Activated CD8-positive, alpha-beta T cell treated with anti-CD3 and anti-CD28 coated beads for 36 hours (primary cell): ENCODE data around the gene ULBP2. TPM values are rescaled to one million over a fixed set of nuclear protein-coding genes. Genes with fewer than 3 reads are reported as not detected.
"Not testable (repeated sequence)": the region's sequence is repeated elsewhere in the genome, so short reads cannot be mapped to it uniquely, and the experiment has no call there.

ENCODE experiments used
- ATAC-seq: fragments of 200-7000 bp; cut with Tn5 transposase; one replicate; pipeline ENCODE4 v1.10.0; 2021; ENCODE audit warnings: mild to moderate bottlenecking, moderate library complexity
- CTCF ChIA-PET: fragments of 350-600 bp; sonication (Branson Sonifier 250); formaldehyde crosslinking; loops from one replicate; lab custom pipeline; 2021; ENCODE audit warnings: antibody characterized with exemption; lab: Charles Lee
- POLR2A ChIA-PET: fragments of 350-600 bp; sonication (Branson Sonifier 250); formaldehyde crosslinking; loops from one replicate; lab custom pipeline; 2021; ENCODE audit warnings: antibody characterized with exemption; lab: Charles Lee
- DNase-seq: peaks from one replicate; pipeline ENCODE4 v3.0.0-alpha.2; 2020
- H3K27ac Mint-ChIP-seq: one replicate; pipeline ENCODE4 v1.8.0; 2021; ENCODE audit warnings: mild to moderate bottlenecking, mixed read lengths
- H3K27me3 Mint-ChIP-seq: one replicate; pipeline ENCODE4 v1.8.0; 2021; ENCODE audit warnings: mixed read lengths
- H3K36me3 Mint-ChIP-seq: one replicate; pipeline ENCODE4 v1.8.0; 2021; ENCODE audit warnings: low read depth, mixed read lengths
- H3K4me1 Mint-ChIP-seq: one replicate; pipeline ENCODE4 v1.8.0; 2021; ENCODE audit warnings: low read depth, mixed read lengths
- H3K4me3 Mint-ChIP-seq: one replicate; pipeline ENCODE4 v1.8.0; 2021; ENCODE audit warnings: mild to moderate bottlenecking, moderate library complexity, mixed read lengths
- H3K9me3 Mint-ChIP-seq: one replicate; pipeline ENCODE4 v1.8.0; 2021; ENCODE audit warnings: mixed read lengths
- intact Hi-C: fragments of 100-400 bp; cut with micrococcal nuclease; formaldehyde crosslinking; loops from one replicate; pipeline ENCODE4 v1.10.0; 2022
- total RNA-seq, 2 experiments: library from RNA; stranded (reverse); gene quantifications; one replicate each; pipeline ENCODE4 v1.2.3, GENCODE V29; 2021
- TF ChIP-seq, protein P1 (sequence below): fragments of 200-600 bp; IDR thresholded peaks from one replicate; pipeline ENCODE4 v1.8.0; 2022; ENCODE audit warnings: antibody characterized with exemption, mild to moderate bottlenecking

Gene ULBP2
- total RNA-seq, 2 experiments from 2014 or later, result 0.38 to 0.67 TPM

DNA sequence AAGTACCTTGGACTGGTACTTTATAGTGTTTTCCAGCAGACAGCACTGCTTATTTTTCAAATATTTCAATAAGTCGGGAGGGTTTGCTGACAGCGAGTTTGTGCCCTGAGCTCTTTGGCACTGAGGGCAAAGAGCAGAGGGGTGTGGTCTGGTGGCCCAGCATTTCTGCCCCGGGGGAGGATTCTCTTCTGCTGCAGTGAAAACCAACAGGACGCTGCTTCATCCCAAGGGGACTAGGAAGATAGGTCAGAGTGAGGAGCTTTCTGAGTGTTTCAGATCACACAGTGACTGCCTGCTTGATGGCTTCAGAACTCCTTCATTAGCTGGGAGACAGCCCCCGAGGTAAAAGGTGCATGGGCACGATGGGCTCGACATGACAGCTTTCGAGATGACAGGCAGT lies 8.6 kb downstream of the ULBP2 start:
- ChIA-PET CTCF (interaction anchor here (0.9 kb wide), 1 partner anchor 67 kb away, joined by 3 read pairs; no protein-coding TSS in a partner anchor), POLR2A (no interaction called here)
- Mint-ChIP-seq H3K27me3 (peaks cover 49% of the 10 kb centered on the region), H3K27ac (no peak overlapping the region), H3K4me1 (peaks cover 10% of the 10 kb centered on the region), H3K9me3 (no peaks in the 10 kb centered on the region), H3K36me3 (no peaks in the 10 kb centered on the region), H3K4me3 (no peak overlapping the region)
- ATAC-seq (no peak), DNase-seq (no peak)
- intact Hi-C loops, result no loop called here
- TF ChIP-seq, protein P1, sequence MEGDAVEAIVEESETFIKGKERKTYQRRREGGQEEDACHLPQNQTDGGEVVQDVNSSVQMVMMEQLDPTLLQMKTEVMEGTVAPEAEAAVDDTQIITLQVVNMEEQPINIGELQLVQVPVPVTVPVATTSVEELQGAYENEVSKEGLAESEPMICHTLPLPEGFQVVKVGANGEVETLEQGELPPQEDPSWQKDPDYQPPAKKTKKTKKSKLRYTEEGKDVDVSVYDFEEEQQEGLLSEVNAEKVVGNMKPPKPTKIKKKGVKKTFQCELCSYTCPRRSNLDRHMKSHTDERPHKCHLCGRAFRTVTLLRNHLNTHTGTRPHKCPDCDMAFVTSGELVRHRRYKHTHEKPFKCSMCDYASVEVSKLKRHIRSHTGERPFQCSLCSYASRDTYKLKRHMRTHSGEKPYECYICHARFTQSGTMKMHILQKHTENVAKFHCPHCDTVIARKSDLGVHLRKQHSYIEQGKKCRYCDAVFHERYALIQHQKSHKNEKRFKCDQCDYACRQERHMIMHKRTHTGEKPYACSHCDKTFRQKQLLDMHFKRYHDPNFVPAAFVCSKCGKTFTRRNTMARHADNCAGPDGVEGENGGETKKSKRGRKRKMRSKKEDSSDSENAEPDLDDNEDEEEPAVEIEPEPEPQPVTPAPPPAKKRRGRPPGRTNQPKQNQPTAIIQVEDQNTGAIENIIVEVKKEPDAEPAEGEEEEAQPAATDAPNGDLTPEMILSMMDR, result no peak

DNA sequence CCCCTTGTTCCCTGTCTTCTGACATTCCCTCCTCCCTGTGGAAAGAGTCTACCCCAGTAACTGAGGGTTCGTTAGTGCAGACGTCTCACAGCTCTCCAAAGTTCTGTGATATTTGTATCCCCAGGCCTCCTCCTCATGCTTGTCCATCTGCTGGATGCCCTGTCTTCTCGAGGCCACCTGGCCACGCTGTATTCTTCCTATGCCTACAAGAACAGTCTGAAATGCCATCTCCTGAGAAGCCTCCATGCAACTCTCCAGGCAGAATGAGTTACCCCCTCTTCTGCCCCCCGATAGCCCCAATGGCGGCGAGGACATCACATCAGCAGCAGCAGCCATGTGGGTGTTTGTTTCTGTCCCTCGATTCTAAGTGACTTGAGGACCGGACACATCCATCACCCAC lies 9.3 kb downstream of the ULBP2 start:
- no peaks in the 10 kb centered on the region for H3K36me3 Mint-ChIP-seq
- TF ChIP-seq, protein P1, result no peak
- H3K4me1 Mint-ChIP-seq, result peaks cover 10% of the 10 kb centered on the region
- ATAC-seq, result no peak
- H3K27me3 Mint-ChIP-seq, result peaks cover 56% of the 10 kb centered on the region
- POLR2A ChIA-PET, result no interaction called here
- no peak for DNase-seq
- no peak overlapping the region for H3K4me3 Mint-ChIP-seq
- no peak overlapping the region for H3K27ac Mint-ChIP-seq
- H3K9me3 Mint-ChIP-seq, result no peaks in the 10 kb centered on the region
- intact Hi-C loops, result no loop called here
- CTCF ChIA-PET, result interaction anchor here (0.9 kb wide), 1 partner anchor 66 kb away, joined by 3 read pairs; no protein-coding TSS in a partner anchor

DNA sequence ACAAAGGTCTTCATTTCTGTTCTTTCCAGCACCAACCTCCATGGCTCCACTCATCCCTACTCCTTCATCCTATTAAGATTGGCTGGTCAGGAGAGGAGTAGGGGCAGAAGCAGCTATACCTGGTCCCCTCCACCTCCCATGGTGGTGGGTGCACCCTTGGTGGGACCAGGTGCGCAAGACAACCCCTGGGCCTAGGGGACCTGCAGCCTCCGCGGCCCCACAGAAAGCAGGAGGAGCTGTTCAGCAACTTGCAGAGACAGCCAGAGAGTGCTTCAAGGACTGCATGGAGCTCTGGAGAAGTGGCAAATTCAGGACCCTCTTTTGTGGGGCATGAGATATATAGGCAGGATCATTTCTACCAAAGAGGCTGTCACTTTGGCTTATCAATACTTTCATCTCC lies 9.8 kb downstream of the ULBP2 start:
- Mint-ChIP-seq H3K27me3 (peaks cover 59% of the 10 kb centered on the region), H3K36me3 (no peaks in the 10 kb centered on the region), H3K4me1 (peaks cover 10% of the 10 kb centered on the region), H3K4me3 (no peak overlapping the region), H3K9me3 (no peaks in the 10 kb centered on the region), H3K27ac (no peak overlapping the region)
- CTCF ChIA-PET, result interaction anchor here (1.4 to 2.3 kb wide), 2 partner anchors 65 to 119 kb away, joined by 4 to 10 read pairs; no protein-coding TSS in a partner anchor
- DNase-seq (no peak), ATAC-seq (no peak)
- TF ChIP-seq, protein P1, result no peak
- POLR2A ChIA-PET, result no interaction called here
- intact Hi-C loops, result no loop called here

DNA sequence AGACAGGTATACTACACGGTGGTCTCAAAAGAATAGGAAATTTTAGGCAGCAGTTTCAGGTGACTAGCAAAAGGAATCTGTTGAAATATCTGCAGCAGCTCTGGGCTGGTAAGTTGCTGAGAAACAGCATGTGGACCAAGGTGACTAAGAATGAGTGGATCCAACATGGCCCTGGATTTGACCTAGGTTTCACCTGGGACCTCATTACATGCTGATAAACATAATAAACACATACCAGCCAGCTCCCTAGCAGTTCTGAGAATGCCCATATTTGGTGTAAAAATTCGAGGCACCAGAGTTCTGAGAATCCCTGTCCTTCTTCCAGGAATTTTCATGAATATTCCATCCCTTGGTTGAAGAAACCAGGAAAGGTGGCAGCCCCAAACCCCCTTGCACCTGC lies 11.6 kb downstream of the ULBP2 start:
- ATAC-seq, POLR2A ChIA-PET, H3K36me3 Mint-ChIP-seq, DNase-seq, H3K27ac Mint-ChIP-seq, intact Hi-C loops, H3K4me3 Mint-ChIP-seq, H3K9me3 Mint-ChIP-seq: not testable (repeated sequence)
- Mint-ChIP-seq H3K27me3 (peaks cover 63% of the 10 kb centered on the region), H3K4me1 (peaks cover 10% of the 10 kb centered on the region)
- CTCF ChIA-PET, result interaction anchor here (2.0 to 2.3 kb wide), 2 partner anchors 8 to 63 kb away, joined by 4 to 10 read pairs; no protein-coding TSS in a partner anchor

DNA sequence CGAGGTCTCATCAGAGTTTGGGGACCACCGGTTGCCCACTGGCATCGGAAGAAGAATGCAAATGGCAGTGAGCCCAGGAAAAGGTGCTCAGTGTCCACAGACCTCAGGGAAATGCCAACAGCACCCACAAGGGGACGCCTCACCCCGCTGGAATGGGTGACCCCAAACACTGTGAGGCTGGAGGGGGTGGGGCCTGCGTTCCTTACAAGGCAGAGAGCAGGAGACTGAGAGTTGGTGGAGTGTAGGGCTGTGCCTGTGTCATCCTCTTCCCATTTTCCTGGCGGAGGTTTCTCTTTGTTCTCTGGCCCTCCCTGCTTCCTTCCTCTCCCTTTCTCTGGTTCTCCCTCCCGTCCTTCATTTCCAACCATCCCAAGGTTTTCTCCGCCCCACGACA lies 12.1 kb downstream of the ULBP2 start:
- H3K36me3 Mint-ChIP-seq, DNase-seq, H3K4me3 Mint-ChIP-seq, POLR2A ChIA-PET, intact Hi-C loops, H3K27ac Mint-ChIP-seq, H3K9me3 Mint-ChIP-seq: not testable (repeated sequence)
- CTCF ChIA-PET, result interaction anchor here (2.0 to 2.3 kb wide), 2 partner anchors 8 to 63 kb away, joined by 4 to 10 read pairs; no protein-coding TSS in a partner anchor
- peak; percentile 98 for ATAC-seq
- peaks cover 10% of the 10 kb centered on the region for H3K4me1 Mint-ChIP-seq
- peaks cover 66% of the 10 kb centered on the region for H3K27me3 Mint-ChIP-seq

DNA sequence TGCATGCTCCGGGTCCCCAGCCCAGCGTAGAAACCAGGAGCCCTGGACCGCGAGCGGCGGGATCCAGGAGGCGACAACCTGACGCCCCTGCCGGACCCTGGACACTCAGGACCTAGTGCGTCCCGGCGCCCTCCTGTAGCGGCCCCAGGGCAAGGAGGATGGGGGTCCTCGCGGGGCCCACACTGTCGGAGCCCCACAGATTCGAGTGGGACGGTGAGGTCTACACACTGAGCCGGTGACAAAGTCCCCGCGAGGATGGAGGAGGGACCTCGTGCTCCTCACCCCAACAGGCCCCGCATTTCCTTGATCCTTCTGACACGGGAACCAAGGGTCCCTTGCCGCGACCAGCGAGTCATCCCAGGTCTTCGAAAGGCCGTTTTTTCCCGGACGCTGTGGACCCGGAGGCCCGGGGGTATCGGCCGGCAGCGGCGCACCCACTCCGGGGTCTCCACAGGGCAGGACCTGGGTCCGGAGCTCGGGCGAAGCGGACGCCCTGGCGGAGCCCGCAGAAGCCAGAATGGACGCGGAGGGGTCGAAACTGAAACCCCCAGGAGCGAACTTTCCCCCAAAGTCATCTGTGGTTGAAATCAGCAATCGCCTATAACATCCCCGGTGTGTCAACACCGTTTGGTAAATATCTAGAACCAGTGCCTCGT lies 12.6 kb downstream of the ULBP2 start:
- H3K4me3 Mint-ChIP-seq, CTCF ChIA-PET, POLR2A ChIA-PET, H3K36me3 Mint-ChIP-seq, H3K9me3 Mint-ChIP-seq, H3K27ac Mint-ChIP-seq, intact Hi-C loops, DNase-seq: not testable (repeated sequence)
- peak; percentile 24 for ATAC-seq
- peaks cover 12% of the 10 kb centered on the region for H3K4me1 Mint-ChIP-seq
- peaks cover 69% of the 10 kb centered on the region for H3K27me3 Mint-ChIP-seq

DNA sequence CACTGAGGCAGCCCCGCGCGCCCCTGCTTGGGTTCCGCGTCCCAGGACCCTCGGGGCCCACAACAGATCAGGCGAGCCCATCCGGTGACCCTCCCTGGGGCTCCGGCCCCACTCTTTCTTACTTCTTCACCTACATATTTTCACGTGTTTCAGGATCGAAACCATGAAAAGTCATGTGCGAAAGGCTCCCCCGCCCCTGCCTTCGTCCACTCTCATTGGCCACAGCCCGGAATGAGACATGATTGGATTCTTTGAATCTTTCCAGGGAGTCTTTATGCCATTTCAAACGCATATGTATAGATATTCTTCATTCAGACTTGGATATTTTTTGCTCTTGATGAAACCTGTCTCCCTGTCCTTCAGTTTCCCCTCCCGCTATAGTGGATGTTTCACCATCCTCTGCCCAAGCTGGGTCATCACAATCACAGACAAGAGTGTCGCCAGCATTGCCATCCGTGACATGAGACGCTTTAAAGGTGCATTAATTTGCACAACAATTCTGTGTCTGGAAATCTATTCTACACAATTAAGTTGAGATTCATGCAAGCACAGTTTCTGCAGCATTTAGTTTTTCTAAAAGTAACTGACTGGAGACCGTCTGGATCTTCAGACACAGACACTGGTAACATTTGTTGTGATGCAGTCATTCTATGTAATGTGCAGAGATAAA lies 13.3 kb downstream of the ULBP2 start:
- CTCF ChIA-PET, H3K4me3 Mint-ChIP-seq, H3K9me3 Mint-ChIP-seq, H3K27ac Mint-ChIP-seq, DNase-seq, POLR2A ChIA-PET, H3K36me3 Mint-ChIP-seq, intact Hi-C loops, ATAC-seq: not testable (repeated sequence)
- Mint-ChIP-seq H3K27me3 (peaks cover 68% of the 10 kb centered on the region), H3K4me1 (peaks cover 14% of the 10 kb centered on the region)

DNA sequence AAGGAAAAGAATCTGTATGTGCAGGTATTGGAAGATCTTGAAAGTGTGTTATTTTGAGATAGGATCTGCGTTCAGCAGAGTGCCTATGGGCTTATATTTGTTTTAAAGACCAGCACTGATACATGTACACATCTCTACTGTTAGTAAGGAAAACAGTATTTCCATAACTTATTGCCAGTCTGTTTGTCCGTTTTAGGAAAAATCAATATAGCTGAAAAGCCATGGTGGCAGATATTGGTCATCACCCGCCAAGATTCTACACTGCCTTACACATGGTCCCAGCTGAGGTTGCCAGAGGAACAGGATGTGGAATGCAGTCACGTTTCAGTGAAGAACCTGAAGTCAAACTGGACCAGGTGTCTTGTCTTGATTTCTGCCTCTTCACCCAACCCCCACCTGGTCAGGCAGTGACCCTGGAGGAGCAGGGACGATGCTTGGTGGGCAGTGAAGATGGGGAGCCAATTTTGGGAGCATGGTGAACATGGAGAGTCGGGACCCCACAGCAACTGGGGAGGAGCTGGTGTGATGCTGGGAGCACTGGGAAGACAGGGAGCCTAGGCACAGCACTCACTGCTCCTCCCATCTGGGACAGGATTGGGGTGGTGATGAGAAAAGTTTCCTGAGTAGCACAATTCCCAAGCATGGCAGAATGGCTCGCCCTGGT lies 14.0 kb downstream of the ULBP2 start:
- H3K4me3 Mint-ChIP-seq, H3K9me3 Mint-ChIP-seq, H3K36me3 Mint-ChIP-seq, ATAC-seq, intact Hi-C loops, CTCF ChIA-PET, DNase-seq, H3K27ac Mint-ChIP-seq, POLR2A ChIA-PET: not testable (repeated sequence)
- H3K27me3 Mint-ChIP-seq, result peaks cover 68% of the 10 kb centered on the region
- peaks cover 14% of the 10 kb centered on the region for H3K4me1 Mint-ChIP-seq
